Brain microvascular endothelial cell (primary cell): ENCODE data around the gene KANSL3.
A peak's percentile ranks its signal among the peaks of the same experiment; 100 is the strongest.
"Not testable (repeated sequence)": the region's sequence is repeated elsewhere in the genome, so short reads cannot be mapped to it uniquely, and the experiment has no call there.

Experiments used
- DNase-seq: peaks from one replicate; pipeline ENCODE4 v3.0.0-alpha.2; 2020
- H3K27ac ChIP-seq: fragments of 250-450 bp; sonication (Bioruptor Pico); 2 replicates; pipeline ENCODE4 v1.5.1; 2020; ENCODE audit warnings: mild to moderate bottlenecking, moderate library complexity
- H3K27me3 ChIP-seq: fragments of 250-450 bp; sonication (Bioruptor Pico); replicated peaks from 2 replicates; pipeline ENCODE4 v1.5.1; 2020; ENCODE audit warnings: mild to moderate bottlenecking
- H3K36me3 ChIP-seq: fragments of 250-450 bp; sonication (Bioruptor Pico); replicated peaks from 2 replicates; pipeline ENCODE4 v1.5.1; 2020; ENCODE audit warnings: mild to moderate bottlenecking
- H3K4me3 ChIP-seq: 2 replicates; pipeline ENCODE4 v1.5.1; 2011; ENCODE audit warnings: low read depth, mild to moderate bottlenecking, control low read depth, low read length, moderate library complexity
- CTCF ChIP-seq: IDR thresholded peaks from 2 replicates; pipeline ENCODE4 v1.5.1; 2011; ENCODE audit warnings: low read depth, mild to moderate bottlenecking, moderate library complexity, low read length, control low read depth, inconsistent platforms; ENCODE audit errors: missing control alignments
- in situ Hi-C: cut with HindIII; loops from 2 replicates; pipeline ENCODE4 v1.10.0; 2017; ENCODE audit warnings: low sequenced_read_pairs, low pct_ligation_motif_present

KANSL3 gene

GRCh38 chr2:96683307-96683706 is 45.2 kb upstream of the KANSL3 start:
- H3K36me3 ChIP-seq: no peaks in the 10 kb centered on the region
- no peak overlapping the region for H3K27ac ChIP-seq
- in situ Hi-C loops: no loop called here
- no peak overlapping the region for H3K4me3 ChIP-seq
- no peak for DNase-seq
- no peaks in the 10 kb centered on the region for H3K27me3 ChIP-seq
- TF ChIP-seq CTCF: no peak

- no peak overlapping the region for H3K27ac ChIP-seq
- TF ChIP-seq CTCF: no peak
Measured at GRCh38 chr2:96681540-96681939, 43.4 kb upstream of the KANSL3 start.

GRCh38 chr2:96680561-96681141 is 42.5 kb upstream of the KANSL3 start:
- Histone ChIP-seq H3K36me3 (no peaks in the 10 kb centered on the region), H3K4me3 (no peak overlapping the region), H3K27ac (no peak overlapping the region), H3K27me3 (no peaks in the 10 kb centered on the region)
- DNase-seq: no peak
- in situ Hi-C loops: no loop called here
- TF ChIP-seq CTCF: no peak

More at GRCh38 chr2:96681540-96681939, 43.4 kb upstream of the KANSL3 start:
- in situ Hi-C loops: no loop called here
- no peak overlapping the region for H3K4me3 ChIP-seq
- H3K36me3 ChIP-seq: no peaks in the 10 kb centered on the region
- no peak for DNase-seq
- H3K27me3 ChIP-seq: no peaks in the 10 kb centered on the region

- in situ Hi-C loops: no loop called here
- Histone ChIP-seq H3K36me3 (no peaks in the 10 kb centered on the region), H3K4me3 (no peak overlapping the region), H3K27me3 (no peaks in the 10 kb centered on the region), H3K27ac (no peak overlapping the region)
- DNase-seq: no peak
- no peak for TF ChIP-seq CTCF
Measured at GRCh38 chr2:96679848-96680247, 41.7 kb upstream of the KANSL3 start.

GRCh38 chr2:96669539-96670215 is 31.6 kb upstream of the KANSL3 start:
- H3K4me3 ChIP-seq: no peak overlapping the region
- no peak for TF ChIP-seq CTCF
- no peak for DNase-seq
- H3K27me3 ChIP-seq: no peaks in the 10 kb centered on the region
- no peak overlapping the region for H3K27ac ChIP-seq
- in situ Hi-C loops: no loop called here
- H3K36me3 ChIP-seq: no peaks in the 10 kb centered on the region

- no peak for DNase-seq
- no peak overlapping the region for H3K4me3 ChIP-seq
- no peak overlapping the region for H3K27ac ChIP-seq
- no peaks in the 10 kb centered on the region for H3K27me3 ChIP-seq
- H3K36me3 ChIP-seq: no peaks in the 10 kb centered on the region
- in situ Hi-C loops: no loop called here
- TF ChIP-seq CTCF: no peak
Measured at GRCh38 chr2:96668771-96669170, 30.7 kb upstream of the KANSL3 start.

- H3K36me3 ChIP-seq, H3K4me3 ChIP-seq, in situ Hi-C loops, H3K27me3 ChIP-seq, DNase-seq: not testable (repeated sequence)
- peak overlapping the region; percentile 93 for H3K27ac ChIP-seq
Measured at GRCh38 chr2:96665717-96666116, 27.6 kb upstream of the KANSL3 start.
